ENCODE measurements around the gene MYCN. TPM values are rescaled to one million over a fixed set of nuclear protein-coding genes. Genes with fewer than 3 reads are reported as not detected.

The MYCN gene
- total RNA-seq, 6 experiments from 2014 or later = 0.07 to 0.35 (median 0.23) TPM; not detected in 2

GRCh38 chr2:15918761-15919356 lies 21.5 kb upstream of the MYCN start:
- Histone ChIP-seq H3K27me3 (no peaks in the 10 kb centered on the region), H3K4me1 (no peaks in the 10 kb centered on the region), H3K36me3 (no peaks in the 10 kb centered on the region), H3K4me3 (no peak overlapping the region), H3K9me3 (no peaks in the 10 kb centered on the region), H3K27ac (no peak overlapping the region)
- TF ChIP-seq CTCF (IDR thresholded peaks at IDR 0.05) (no peak), POLR2A (IDR thresholded peaks at IDR 0.05) (no peak)
- no peak for DNase-seq
- intact Hi-C loops (cut with DNase I) = no loop called here
- 53% methylated on average over 4 of the region's 9 CpGs for WGBS (ENCODE audit: insufficient coverage, low coverage, low lambda C conversion rate, missing lambda C conversion rate)
- no peak for ATAC-seq

- Histone ChIP-seq H3K9me3 (no peaks in the 10 kb centered on the region), H3K27me3 (no peaks in the 10 kb centered on the region), H3K27ac (no peak overlapping the region), H3K36me3 (no peaks in the 10 kb centered on the region), H3K4me1 (no peaks in the 10 kb centered on the region), H3K4me3 (no peak overlapping the region)
- ATAC-seq (no peak), DNase-seq (no peak)
- TF ChIP-seq POLR2A (IDR thresholded peaks at IDR 0.05) (no peak), CTCF (IDR thresholded peaks at IDR 0.05) (no peak)
- WGBS (ENCODE audit: insufficient coverage, low coverage, low lambda C conversion rate, missing lambda C conversion rate) = 53% methylated on average over 7 of the region's 7 CpGs
- intact Hi-C loops (cut with DNase I) = no loop called here
Measured at GRCh38 chr2:15919716-15920434, 20.5 kb upstream of the MYCN start.

DNA sequence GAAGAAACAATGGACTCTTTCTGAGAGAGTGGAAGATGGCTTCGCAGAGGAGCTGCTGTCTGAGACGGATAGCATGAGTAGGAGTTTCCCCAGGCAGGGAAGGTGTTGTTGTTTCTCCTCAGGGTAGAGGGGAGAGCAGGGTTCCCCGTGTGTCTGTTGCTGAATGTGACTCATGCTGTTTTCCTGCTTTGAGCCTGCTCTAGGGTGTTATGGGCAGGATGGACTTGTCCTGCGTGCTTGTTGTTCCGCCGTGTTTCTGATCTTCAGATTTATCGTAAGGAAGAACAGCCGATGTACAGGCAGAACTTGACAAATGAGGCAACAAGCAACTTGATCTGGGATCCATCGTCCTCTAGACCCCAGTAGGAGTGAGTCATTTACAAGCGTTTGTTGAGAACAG lies 19.7 kb upstream of the MYCN start:
- no peaks in the 10 kb centered on the region for H3K36me3 ChIP-seq
- H3K27ac ChIP-seq = no peak overlapping the region
- DNase-seq (no peak), ATAC-seq (no peak)
- WGBS (ENCODE audit: insufficient coverage, low coverage, low lambda C conversion rate, missing lambda C conversion rate) = 56% methylated on average over 4 of the region's 10 CpGs
- H3K4me3 ChIP-seq = no peak overlapping the region
- TF ChIP-seq POLR2A (IDR thresholded peaks at IDR 0.05) (no peak), CTCF (IDR thresholded peaks at IDR 0.05) (no peak)
- no peaks in the 10 kb centered on the region for H3K27me3 ChIP-seq
- no peaks in the 10 kb centered on the region for H3K4me1 ChIP-seq
- intact Hi-C loops (cut with DNase I) = no loop called here
- no peaks in the 10 kb centered on the region for H3K9me3 ChIP-seq

DNA sequence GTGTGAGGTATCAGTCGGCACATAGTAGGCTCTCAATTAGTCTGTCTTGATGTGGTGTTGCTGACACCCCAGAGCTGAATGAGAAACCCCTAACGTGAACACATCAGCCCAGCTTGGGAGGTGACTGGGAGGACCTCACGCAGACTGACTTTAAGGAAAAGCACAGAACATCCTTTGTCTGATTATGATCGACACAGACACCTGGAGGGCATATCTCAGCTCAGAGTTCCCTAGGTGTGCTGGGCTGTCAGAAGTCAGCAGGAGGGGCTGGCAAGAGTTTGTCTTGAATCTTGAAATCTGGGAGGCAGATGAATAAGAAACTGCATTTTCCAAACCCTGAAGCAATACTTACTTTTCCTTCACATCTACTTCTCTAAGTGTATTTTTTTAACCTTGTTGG lies 16.8 kb upstream of the MYCN start:
- intact Hi-C loops (cut with DNase I) = no loop called here
- no peaks in the 10 kb centered on the region for H3K27me3 ChIP-seq
- H3K27ac ChIP-seq = no peak overlapping the region
- H3K4me1 ChIP-seq = no peaks in the 10 kb centered on the region
- no peaks in the 10 kb centered on the region for H3K36me3 ChIP-seq
- no peak for DNase-seq
- TF ChIP-seq POLR2A (IDR thresholded peaks at IDR 0.05) = no peak
- no peak for TF ChIP-seq CTCF (IDR thresholded peaks at IDR 0.05)
- H3K4me3 ChIP-seq = no peak overlapping the region
- no peaks in the 10 kb centered on the region for H3K9me3 ChIP-seq
- 61% methylated on average over 2 of the region's 4 CpGs for WGBS (ENCODE audit: insufficient coverage, low coverage, low lambda C conversion rate, missing lambda C conversion rate)
- no peak for ATAC-seq
